Left ventricle myocardium superior (tissue), 1 donor: Measurements from ENCODE around the gene INMT. TPM values are rescaled to one million over a fixed set of nuclear protein-coding genes. Genes with fewer than 3 reads are reported as not detected.

ENCODE experiments used
- ATAC-seq: fragments of 200-7000 bp; cut with Tn5 transposase; one replicate; pipeline ENCODE4 v1.9.1; 2020; ENCODE audit warnings: mild to moderate bottlenecking, moderate library complexity
- DNase-seq: peaks from one replicate; pipeline ENCODE4 v3.0.0-alpha.2; 2020
- intact Hi-C: fragments of 100-400 bp; cut with micrococcal nuclease; formaldehyde crosslinking; loops from one replicate; pipeline ENCODE4 v1.11.0; 2022
- total RNA-seq: library from RNA; stranded (reverse); fragmentation: NEBNext Ultra II Directional; extraction: Animal tissue kit (Norgen Biotek cat#: 25700); gene quantifications from one replicate; pipeline ENCODE4 v1.2.1, GENCODE V29; 2021
- donor health status: DM: no; HTN: yes; CAD: no; lungs with severe emphysema.

The INMT gene
- total RNA-seq, 1 donor from 2014 or later: 50.2 TPM

DNA sequence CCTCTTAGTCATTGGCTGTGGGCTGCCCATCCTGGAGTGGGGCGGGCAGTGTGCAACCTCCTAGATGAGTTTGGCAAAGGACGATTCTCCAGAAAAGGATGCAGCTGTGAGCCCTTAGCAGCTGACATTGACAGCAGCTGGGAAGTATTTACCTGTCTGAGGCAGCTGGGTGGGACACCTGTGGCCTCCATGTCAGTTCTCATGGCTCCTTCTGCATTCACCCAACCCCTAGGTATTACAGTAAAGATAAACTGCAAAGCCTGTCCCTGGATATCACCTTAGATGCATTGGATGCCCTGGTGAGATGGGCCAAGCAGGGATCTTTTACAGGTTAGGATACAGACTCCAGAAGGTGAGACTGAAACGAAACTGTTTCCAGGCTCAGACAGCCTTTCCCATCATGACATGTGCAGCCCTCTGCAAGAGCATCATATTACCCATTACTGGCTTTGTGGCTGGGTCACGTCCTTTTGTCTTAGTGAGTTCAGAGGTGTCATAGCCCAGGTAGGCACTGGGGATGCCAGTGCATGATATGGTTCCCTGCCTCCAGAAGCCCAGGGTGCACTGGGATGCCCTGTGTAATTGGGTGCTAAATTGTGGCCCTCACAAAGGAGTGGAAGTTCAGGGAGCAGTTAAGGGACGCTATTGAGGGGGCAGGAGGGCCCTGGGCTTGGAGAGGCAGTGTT lies 48.2 kb downstream of the INMT start:
- intact Hi-C loops: loop anchor here (5.0 to 10.0 kb wide), 4 partner anchors 55 to 322 kb away; no protein-coding TSS in a partner anchor
- ATAC-seq: no peak
- DNase-seq: no peak

DNA sequence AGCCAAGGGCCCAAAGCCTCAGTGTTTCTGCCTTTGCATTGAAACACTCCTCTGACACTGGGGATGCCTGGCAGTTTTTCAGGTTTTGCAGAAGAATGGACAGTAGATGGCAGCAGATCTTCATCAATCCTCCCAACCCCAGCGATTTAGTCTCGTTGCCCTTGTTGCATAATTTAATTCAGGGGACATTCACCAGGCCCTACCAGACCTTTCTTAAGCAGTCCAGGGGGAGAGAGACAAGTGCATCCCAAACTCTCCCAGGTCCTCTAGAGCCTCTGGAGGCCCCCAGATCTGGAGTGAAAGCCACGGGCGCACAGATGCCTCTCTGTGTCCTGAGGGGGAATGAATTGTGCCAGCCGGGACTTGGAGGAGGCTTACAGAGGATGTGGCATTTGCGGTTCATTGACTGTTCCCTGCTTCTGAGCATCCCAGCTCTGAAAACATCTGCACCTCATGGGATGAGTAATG lies 48.9 kb downstream of the INMT start:
- ATAC-seq: peak; percentile 75
- intact Hi-C loops: loop anchor here (5.0 to 10.0 kb wide), 2 partner anchors 144 to 321 kb away; no protein-coding TSS in a partner anchor
- no peak for DNase-seq

DNA sequence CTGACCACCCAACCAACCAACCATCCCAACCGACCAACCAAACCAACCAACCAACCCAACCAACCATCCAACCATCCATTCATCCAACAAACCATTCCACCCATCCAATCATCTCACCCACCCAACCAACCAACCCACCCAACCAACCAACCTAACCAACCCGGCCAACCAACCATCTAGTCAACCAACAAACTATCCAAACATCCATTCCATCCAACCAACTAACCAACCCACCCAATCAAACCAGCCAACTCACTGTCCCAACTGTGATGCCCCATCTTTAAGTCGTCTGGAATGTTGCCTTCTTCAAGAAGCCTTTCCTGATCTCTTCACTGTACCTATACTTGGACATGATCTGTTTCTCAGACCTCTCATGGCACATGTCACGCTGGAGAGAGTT lies 50.9 kb downstream of the INMT start:
- ATAC-seq: no peak
- no peak for DNase-seq
- intact Hi-C loops: loop anchor here (5.0 to 10.0 kb wide), 2 partner anchors 142 to 319 kb away; no protein-coding TSS in a partner anchor

DNA sequence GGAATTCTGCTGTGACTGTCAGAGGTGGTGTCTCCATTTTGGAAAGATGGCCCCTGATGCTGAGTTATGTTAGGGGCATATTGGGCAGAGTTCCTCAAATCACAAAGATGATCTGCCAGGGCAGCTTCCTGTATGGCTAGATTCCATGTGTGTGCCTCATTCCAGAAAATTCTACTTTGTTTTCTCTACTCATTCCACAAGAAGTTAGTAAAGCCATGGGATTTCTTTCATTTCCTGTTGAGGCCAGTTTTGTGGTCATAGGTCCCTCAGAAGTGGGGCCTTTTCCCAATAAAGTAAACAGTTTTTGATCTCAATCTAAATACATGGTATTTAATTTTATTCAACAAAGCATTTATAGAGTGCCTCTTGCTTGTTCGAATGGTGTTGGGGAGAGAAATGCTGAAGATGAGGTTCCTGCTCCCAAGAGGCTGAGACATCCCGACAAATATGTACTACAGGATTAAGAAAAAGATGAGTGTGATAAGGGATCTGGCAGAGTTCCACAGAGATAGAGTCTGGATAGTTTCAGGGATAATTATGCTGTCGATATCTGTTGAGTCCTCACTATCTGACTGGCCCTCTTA lies 52.2 kb downstream of the INMT start:
- intact Hi-C loops: loop anchor here (5.0 to 10.0 kb wide), 2 partner anchors 141 to 318 kb away; no protein-coding TSS in a partner anchor
- DNase-seq: no peak
- ATAC-seq: no peak

DNA sequence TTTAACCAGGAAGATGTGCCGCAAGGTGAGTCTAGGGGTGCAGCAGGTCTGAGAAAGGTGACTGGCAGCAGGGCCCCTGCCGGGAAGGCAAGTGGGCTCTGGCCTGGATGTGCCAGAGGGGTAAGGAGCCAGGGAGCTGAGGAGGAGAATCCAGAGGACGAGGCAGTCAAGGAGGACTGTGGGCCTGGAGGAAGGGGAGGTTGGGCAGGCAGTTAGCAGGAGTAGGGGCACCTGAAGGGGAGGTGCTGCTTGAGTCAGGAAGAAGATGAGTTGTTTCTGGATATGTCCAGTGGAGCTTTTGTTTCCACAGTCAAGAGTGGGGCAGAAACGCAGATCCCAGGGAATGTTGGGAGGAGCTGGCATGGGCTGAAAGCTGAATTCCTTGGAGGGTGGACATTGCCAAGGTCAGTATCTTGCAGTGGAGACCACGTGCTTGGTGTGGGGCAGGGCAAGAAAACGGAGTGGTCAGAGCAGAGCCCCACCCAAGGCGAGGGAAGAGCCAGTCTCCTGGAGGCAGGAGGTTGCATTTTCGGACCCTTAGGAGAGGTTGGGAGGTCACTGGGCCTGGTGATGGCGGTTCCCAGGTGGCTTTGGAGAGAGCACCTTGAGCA lies 53.3 kb downstream of the INMT start:
- DNase-seq (no peak), ATAC-seq (peak; percentile 22)
- intact Hi-C loops: loop anchor here (10.0 kb wide), 1 partner anchor 140 kb away; no protein-coding TSS in a partner anchor

DNA sequence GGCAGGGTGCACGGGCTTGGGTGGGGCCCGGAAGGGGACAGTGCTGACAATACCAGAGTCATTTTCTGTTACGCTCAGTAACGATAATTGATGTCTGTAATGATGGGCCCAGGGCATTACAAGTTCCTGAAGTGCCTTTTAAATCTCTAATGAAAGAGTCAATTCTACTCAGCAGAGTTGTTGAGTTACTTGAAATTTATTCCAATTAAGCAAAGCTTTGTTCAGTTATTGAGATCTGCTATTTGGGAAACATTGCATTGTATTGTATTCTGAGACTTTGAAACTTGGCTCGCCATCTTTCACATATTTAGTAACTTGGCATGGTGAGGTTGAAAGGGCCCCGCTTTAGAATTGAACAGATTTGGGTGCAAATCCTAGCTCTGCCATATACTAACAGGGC lies 54.0 kb downstream of the INMT start:
- DNase-seq (no peak), ATAC-seq (no peak)
- intact Hi-C loops: loop anchor here (10.0 kb wide), 1 partner anchor 139 kb away; no protein-coding TSS in a partner anchor

Other genes starting within 250 kb of the INMT start
- gene GGCT, start 247.3 kb upstream of the INMT start, total RNA-seq: 18.2 TPM
- 31.6 TPM for gene GARS1, start 157.3 kb upstream of the INMT start, total RNA-seq
- gene CRHR2, start 69.7 kb upstream of the INMT start, total RNA-seq: 0.22 TPM
- 4.9 TPM for gene MINDY4, start 19.3 kb downstream of the INMT start, total RNA-seq
- 323 TPM for gene AQP1, start 159.7 kb downstream of the INMT start, total RNA-seq
- gene GHRHR, start 211.8 kb downstream of the INMT start, total RNA-seq: not detected